Stimulated activated CD8-positive, alpha-beta memory T cell treated with anti-CD3 and anti-CD28 coated beads, Interleukin-4, amount 100 ng/mL, for 1 hour (primary cell): ENCODE data around the gene NPDC1.

ENCODE experiments used
- DNase-seq, 2 donors: peaks; one replicate each; pipeline ENCODE4 v3.0.0-alpha.2; 2020; ENCODE audit warnings: low read depth in 2 of 2, low spot score in 1 of 2

NPDC1 gene

DNA sequence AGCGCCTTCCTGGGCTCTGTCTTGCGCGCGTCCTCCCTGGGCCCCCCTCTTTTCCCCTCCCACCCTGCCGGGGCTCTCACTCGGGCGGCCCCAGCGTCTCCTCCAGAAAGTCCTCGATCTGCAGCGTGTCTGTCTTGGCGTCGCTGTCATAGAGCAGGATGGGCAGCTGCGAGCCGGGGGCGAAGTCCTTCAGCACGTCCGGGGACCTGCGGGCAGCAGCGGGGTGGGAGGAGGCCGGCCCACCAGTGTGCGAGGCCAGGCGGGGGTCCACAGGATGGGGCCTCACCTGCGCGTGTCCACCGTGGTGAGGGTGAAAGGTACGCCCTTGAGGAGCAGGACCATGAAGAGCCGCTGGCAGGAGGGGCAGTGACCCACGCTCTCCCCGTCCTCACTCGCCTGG lies 50.6 kb downstream of the NPDC1 start:
- DNase-seq, result no peak

- DNase-seq, result no peak
Measured at GRCh38 chr9:136994888-136995230, 51.1 kb downstream of the NPDC1 start.

DNA sequence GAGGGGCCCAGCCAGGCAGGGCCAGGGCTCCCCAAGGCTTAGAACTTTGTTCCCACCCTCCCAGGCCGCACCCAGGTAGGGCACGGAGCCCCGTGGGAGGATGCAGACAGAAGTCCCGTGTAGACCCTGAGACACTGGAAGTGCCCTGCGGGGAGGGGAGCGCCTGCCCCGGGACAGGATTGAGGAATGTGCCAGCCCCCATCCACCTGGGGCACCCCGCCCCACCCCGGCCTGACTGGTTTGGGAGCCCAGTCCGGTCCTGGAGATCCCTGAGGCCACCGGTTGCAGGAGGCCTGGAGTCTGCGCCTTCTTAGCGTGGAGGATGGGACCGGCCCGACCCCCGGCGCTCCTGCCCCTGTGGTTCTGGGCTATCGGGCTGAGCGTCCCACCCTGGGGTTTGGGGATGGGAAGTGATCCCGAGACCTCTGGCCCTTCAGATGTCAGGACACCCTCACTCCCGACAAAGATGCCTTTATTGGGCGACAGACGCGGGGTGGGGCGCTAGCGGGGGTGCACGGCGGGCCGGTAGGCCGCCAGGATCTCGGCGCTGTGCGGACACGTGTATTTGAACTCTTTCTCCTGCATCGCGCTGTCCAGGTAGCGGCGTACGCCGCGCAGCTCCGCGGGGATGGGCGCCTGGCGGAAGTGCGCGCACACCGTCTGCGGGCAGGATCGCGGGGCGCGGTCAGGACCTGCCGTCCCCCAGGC lies 51.6 kb downstream of the NPDC1 start:
- no peak for DNase-seq

DNA sequence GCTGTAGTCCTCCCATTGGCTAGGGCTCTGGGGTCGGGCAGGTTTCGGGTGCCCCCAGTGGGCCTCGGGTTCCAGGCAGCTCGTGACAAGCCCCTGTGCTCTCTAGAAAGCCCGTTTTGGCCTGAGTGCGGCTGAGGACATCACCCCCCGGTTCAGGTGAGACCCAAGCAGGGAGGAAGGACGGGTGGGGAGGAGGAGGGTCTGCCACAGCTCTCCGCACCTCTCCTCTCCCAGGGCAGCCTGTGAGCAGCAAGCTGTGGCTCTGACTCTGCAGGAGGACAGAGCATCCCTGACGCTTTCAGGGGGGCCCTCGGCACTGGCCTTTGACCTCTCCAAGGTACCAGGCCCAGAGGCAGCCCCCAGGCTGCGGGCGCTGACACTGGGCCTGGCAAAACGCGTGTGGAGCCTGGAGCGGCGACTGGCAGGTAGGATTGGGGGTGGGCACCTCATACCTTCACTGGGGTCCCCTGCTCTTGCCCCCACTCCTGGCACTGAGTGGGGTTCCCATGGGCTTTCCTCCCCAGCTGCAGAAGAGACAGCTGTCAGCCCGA lies 53.1 kb downstream of the NPDC1 start:
- no peak for DNase-seq

- DNase-seq, result peak; percentile 88 to 89
Measured at GRCh38 chr9:136991993-136992818, 53.8 kb downstream of the NPDC1 start, which contains the start of gene PAXX. PAXX (plus strand) TSS chr9:136992422; CDS start chr9:136992444, 22 bp downstream.

DNA sequence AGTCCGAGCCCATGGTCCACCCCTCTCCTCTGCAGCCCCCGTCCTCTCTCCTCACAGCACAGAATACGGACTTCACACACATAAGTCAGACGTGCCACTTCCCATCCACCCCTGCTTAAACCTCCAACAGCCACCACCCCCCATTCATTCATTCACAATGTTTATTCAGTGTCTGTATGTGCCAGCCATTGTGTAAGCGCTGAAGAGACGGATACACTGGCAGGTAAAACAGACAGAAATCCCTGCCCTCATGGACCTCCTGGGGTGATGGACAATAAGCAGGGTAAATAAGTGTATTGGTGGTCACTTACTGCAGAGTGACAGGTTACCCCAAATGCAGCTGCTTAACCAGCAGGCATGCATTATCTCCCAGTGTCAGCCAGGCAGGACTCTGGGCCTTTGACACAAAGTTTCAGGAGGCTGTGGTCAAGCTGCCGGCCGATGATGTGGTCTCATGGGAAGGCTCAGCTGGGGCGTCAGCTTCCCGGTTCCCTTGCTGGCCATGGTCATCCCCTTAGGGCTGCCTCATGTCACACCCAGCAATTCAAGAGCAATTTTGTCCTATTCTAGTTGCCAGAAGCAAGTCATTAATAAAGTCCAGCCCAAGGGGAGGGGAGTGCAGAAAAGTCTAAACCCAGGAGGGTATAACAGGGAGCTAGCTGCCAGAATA lies 55.6 kb downstream of the NPDC1 start:
- no peak for DNase-seq
